BE2C (cell line): ENCODE results near the gene ANKK1.

Experiments
- DNase-seq: peaks from one replicate; pipeline ENCODE4 v3.0.0-alpha.2; 2020
- H3K27me3 ChIP-seq: fragments of 250-450 bp; sonication (Bioruptor Pico); 2 replicates; pipeline ENCODE4 v1.5.1; 2020; ENCODE audit warnings: mild to moderate bottlenecking
- H3K36me3 ChIP-seq: fragments of 250-450 bp; sonication (Bioruptor Pico); 2 replicates; pipeline ENCODE4 v1.5.1; 2020; ENCODE audit warnings: mild to moderate bottlenecking
- H3K4me1 ChIP-seq: fragments of 250-450 bp; sonication (Bioruptor Pico); 2 replicates; pipeline ENCODE4 v1.5.1; 2020
- H3K4me3 ChIP-seq: 2 replicates; pipeline ENCODE4 v1.5.1; 2011; ENCODE audit warnings: low read depth, low read length
- H3K9me3 ChIP-seq: fragments of 250-450 bp; sonication (Bioruptor Pico); 2 replicates; pipeline ENCODE4 v1.5.1; 2020
- CTCF ChIP-seq: IDR thresholded peaks from 2 replicates; pipeline ENCODE4 v1.5.1; 2012; ENCODE audit warnings: mild to moderate bottlenecking, low read depth, low read length

ANKK1 gene

GRCh38 chr11:113373981-113374560 is 13.5 kb upstream of the ANKK1 start:
- no peak for DNase-seq
- no peak for TF ChIP-seq CTCF
- H3K9me3 ChIP-seq: no peaks in the 10 kb centered on the region
- H3K4me1 ChIP-seq: no peaks in the 10 kb centered on the region
- no peak overlapping the region for H3K4me3 ChIP-seq
- H3K36me3 ChIP-seq: no peaks in the 10 kb centered on the region
- H3K27me3 ChIP-seq: no peaks in the 10 kb centered on the region

- Histone ChIP-seq H3K36me3 (no peaks in the 10 kb centered on the region), H3K4me1 (no peaks in the 10 kb centered on the region), H3K9me3 (no peaks in the 10 kb centered on the region), H3K27me3 (no peaks in the 10 kb centered on the region), H3K4me3 (no peak overlapping the region)
- no peak for DNase-seq
- no peak for TF ChIP-seq CTCF
Measured at GRCh38 chr11:113375402-113375801, 12.2 kb upstream of the ANKK1 start.

DNA sequence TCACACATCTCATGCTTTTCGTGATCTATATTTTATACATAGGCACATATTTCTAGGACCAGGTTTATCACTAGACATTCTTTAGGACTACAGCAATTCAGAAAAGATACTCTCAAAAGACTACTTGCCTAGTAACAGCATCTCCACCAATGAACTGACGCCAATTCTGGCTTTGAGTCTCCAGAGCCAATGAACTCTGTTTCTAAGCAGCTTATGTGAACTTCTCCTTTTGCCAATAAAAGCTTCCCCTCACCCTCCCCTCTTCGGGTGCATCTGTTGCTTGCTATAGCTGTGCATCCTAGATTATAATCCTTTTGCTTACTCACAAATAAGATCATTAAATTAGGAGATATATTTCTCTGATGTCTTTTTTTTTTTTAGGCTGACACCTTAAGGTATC is 11.4 kb upstream of the ANKK1 start:
- no peaks in the 10 kb centered on the region for H3K9me3 ChIP-seq
- no peak overlapping the region for H3K4me3 ChIP-seq
- no peak for DNase-seq
- no peaks in the 10 kb centered on the region for H3K27me3 ChIP-seq
- no peaks in the 10 kb centered on the region for H3K4me1 ChIP-seq
- no peaks in the 10 kb centered on the region for H3K36me3 ChIP-seq
- no peak for TF ChIP-seq CTCF

- Histone ChIP-seq H3K36me3 (no peaks in the 10 kb centered on the region), H3K27me3 (no peaks in the 10 kb centered on the region), H3K4me3 (no peak overlapping the region), H3K4me1 (no peaks in the 10 kb centered on the region), H3K9me3 (no peaks in the 10 kb centered on the region)
- no peak for DNase-seq
- TF ChIP-seq CTCF: no peak
Measured at GRCh38 chr11:113377681-113378412, 9.7 kb upstream of the ANKK1 start.

DNA sequence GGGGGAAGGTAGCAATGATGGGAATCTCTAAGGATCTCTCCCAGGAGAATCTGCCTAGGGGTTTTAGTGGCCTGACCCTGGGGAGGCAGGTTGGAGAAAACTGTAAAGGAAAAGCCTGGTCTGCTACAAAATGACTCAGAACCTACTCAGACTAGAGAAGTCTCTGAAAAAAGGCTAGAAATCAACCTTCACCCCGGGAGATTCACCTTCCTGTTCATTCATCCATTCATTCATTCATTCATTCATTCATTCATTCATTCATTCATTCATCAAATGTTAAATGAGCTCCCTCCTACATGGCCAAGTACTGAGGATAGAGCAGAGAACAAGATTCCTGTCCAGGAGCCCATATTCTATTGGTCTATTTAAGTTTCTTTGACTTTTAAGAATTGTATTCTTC is 8.9 kb upstream of the ANKK1 start:
- no peak for TF ChIP-seq CTCF
- Histone ChIP-seq H3K27me3 (no peaks in the 10 kb centered on the region), H3K4me1 (no peaks in the 10 kb centered on the region), H3K36me3 (no peaks in the 10 kb centered on the region), H3K9me3 (no peaks in the 10 kb centered on the region), H3K4me3 (no peak overlapping the region)
- no peak for DNase-seq

GRCh38 chr11:113382121-113382520 is 5.5 kb upstream of the ANKK1 start:
- Histone ChIP-seq H3K27me3 (no peaks in the 10 kb centered on the region), H3K4me1 (no peaks in the 10 kb centered on the region), H3K9me3 (no peaks in the 10 kb centered on the region), H3K36me3 (no peaks in the 10 kb centered on the region), H3K4me3 (no peak overlapping the region)
- DNase-seq: no peak
- TF ChIP-seq CTCF: no peak
